ENCODE data around the gene DLGAP1. TPM values are rescaled to one million over a fixed set of nuclear protein-coding genes. Genes with fewer than 3 reads are reported as not detected.

The DLGAP1 gene
- total and polyA plus RNA-seq, 2 of the 8 experiments (the other 6 are each of a cell fraction or from before 2014, with no cell fraction given) = 11.8 to 16.9 TPM

- no peak overlapping the region for H2BK120ac ChIP-seq (replicated peaks; ENCODE audit: low read depth, low read length)
- H3K79me1 ChIP-seq (ENCODE audit: low read depth, low read length) = no peaks in the 10 kb centered on the region
- H3K56ac ChIP-seq (replicated peaks; ENCODE audit: insufficient read length, low read depth, low read length) = no peak overlapping the region
- no peaks in the 10 kb centered on the region for H3K79me2 ChIP-seq (ENCODE audit: control insufficient read depth in 1 of 2, insufficient read depth in 2 of 2, low read length in 2 of 2)
- no peak overlapping the region for H2BK20ac ChIP-seq (ENCODE audit: low read length)
- H4K5ac ChIP-seq (ENCODE audit: insufficient read length, low read depth, low read length) = no peak overlapping the region
- 0 out of 2 replicates have a peak, but pooled peaks cover 2% of the 10 kb centered on the region for H3K23me2 ChIP-seq (ENCODE audit: low read depth, low read length)
- DNase-seq (ENCODE audit: low read depth in 1 of 2, low spot score in 2 of 2) (no peak), FAIRE-seq (no peak)
- no peaks in the 10 kb centered on the region for H3K36me3 ChIP-seq (ENCODE audit: control insufficient read depth in 2 of 4, insufficient read depth in 4 of 4, low read length in 3 of 4)
- H3K18ac ChIP-seq (ENCODE audit: extremely low read depth, low read length) = no peak overlapping the region
- H3K4me1 ChIP-seq (replicated peaks in 1 of 4; ENCODE audit: control insufficient read depth in 3 of 4, insufficient read depth in 4 of 4, low read length in 3 of 4) = no peaks in the 10 kb centered on the region
- ChIA-PET POLR2A (ENCODE audit: partially characterized antibody) (no interaction called here), CTCF (ENCODE audit: partially characterized antibody) (interaction anchor here (0.7 to 6.8 kb wide), 7 partner anchors 8 to 400 kb away, joined by 3 to 43 read pairs (median 3); no protein-coding TSS in a partner anchor)
- H3K23ac ChIP-seq (ENCODE audit: insufficient read length) = no peak overlapping the region
- no peak overlapping the region for H2AFZ ChIP-seq (ENCODE audit: low read length)
- H3K9ac ChIP-seq (replicated peaks in 1 of 4; ENCODE audit: extremely low read depth in 1 of 4, low read depth in 3 of 4, low read length in 3 of 4) = no peak overlapping the region
- no peaks in the 10 kb centered on the region for H3K27me3 ChIP-seq (replicated peaks in 1 of 4; ENCODE audit: control insufficient read depth in 3 of 4, extremely low read depth in 1 of 4, insufficient read depth in 3 of 4, low read length in 3 of 4)
- no peak overlapping the region for H3K4me3 ChIP-seq (ENCODE audit: extremely low read depth in 1 of 4, insufficient read depth in 2 of 4, low read depth in 3 of 4, low read length in 4 of 4)
- no peak overlapping the region for H3K27ac ChIP-seq (ENCODE audit: low read depth, low read length)
- H4K91ac ChIP-seq (replicated peaks; ENCODE audit: insufficient read length, low read length) = no peak overlapping the region
- 91% methylated on average over 5 of the region's 5 CpGs; no CpG with 5 or more reads in 1 of the 2 experiments for WGBS, 2 experiments (ENCODE audit: extremely low coverage in 1 of 2, insufficient coverage in 1 of 2, insufficient read length in 1 of 2, insufficient replicate concordance in 2 of 2, low coverage in 1 of 2, low lambda C conversion rate in 2 of 2, missing lambda C conversion rate in 1 of 2)
- no peak overlapping the region for H2BK5ac ChIP-seq (ENCODE audit: low read depth, low read length)
- no peak overlapping the region for H2BK12ac ChIP-seq (ENCODE audit: low read depth, low read length)
- H2AK5ac ChIP-seq (ENCODE audit: low read depth, low read length) = no peak overlapping the region
- no peak overlapping the region for H4K8ac ChIP-seq (ENCODE audit: extremely low read depth, insufficient read depth, low read length)
- no peak overlapping the region for H3K4ac ChIP-seq (replicated peaks; ENCODE audit: insufficient read length, low read depth, low read length)
- no peaks in the 10 kb centered on the region for H3K9me3 ChIP-seq (ENCODE audit: insufficient read depth in 2 of 2, low read depth in 1 of 2, low read length in 1 of 2)
- H3K14ac ChIP-seq (ENCODE audit: insufficient read length) = no peak overlapping the region
- no peaks in the 10 kb centered on the region for H4K20me1 ChIP-seq (replicated peaks in 1 of 2; ENCODE audit: control insufficient read depth in 1 of 2, insufficient read depth in 2 of 2, low read length in 2 of 2)
- H3K4me2 ChIP-seq (ENCODE audit: insufficient read depth in 1 of 2, low read depth in 2 of 2, low read length in 2 of 2) = no peak overlapping the region
- H2BK15ac ChIP-seq (ENCODE audit: low read length) = no peak overlapping the region
- TF ChIP-seq CBX5 (IDR thresholded peaks at IDR 0.05; ENCODE audit: low read depth, low read length) (no peak), EGR1 (IDR thresholded peaks at IDR 0.05; ENCODE audit: borderline replicate concordance, low read depth, low read length) (no peak), GTF2F1 (IDR thresholded peaks at IDR 0.05; ENCODE audit: borderline replicate concordance, low read depth, low read length) (no peak)
These were observed 775.9 kb downstream of the DLGAP1 start for GRCh38 chr18:3679241-3679640.
